Measurements from ENCODE around the gene CKB. TPM values are rescaled to one million over a fixed set of nuclear protein-coding genes. Genes with fewer than 3 reads are reported as not detected.

Gene CKB
- total RNA-seq, 2 donors from 2014 or later: 602 to 920 TPM

DNA sequence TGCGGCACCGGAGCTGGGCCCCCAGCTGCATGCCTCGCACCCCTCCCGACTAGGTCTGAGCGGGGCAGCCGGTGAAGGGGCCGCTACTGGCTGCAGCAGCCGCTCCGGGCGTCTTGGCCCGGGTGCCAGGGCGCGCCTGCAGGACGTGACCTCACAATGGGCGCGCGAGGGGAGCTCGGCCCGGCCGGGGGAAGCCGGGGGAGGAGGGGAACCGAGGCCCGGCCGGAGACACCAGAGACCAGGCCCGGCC, 39.5 kb upstream of the CKB start:
- TF ChIP-seq, protein P1, sequence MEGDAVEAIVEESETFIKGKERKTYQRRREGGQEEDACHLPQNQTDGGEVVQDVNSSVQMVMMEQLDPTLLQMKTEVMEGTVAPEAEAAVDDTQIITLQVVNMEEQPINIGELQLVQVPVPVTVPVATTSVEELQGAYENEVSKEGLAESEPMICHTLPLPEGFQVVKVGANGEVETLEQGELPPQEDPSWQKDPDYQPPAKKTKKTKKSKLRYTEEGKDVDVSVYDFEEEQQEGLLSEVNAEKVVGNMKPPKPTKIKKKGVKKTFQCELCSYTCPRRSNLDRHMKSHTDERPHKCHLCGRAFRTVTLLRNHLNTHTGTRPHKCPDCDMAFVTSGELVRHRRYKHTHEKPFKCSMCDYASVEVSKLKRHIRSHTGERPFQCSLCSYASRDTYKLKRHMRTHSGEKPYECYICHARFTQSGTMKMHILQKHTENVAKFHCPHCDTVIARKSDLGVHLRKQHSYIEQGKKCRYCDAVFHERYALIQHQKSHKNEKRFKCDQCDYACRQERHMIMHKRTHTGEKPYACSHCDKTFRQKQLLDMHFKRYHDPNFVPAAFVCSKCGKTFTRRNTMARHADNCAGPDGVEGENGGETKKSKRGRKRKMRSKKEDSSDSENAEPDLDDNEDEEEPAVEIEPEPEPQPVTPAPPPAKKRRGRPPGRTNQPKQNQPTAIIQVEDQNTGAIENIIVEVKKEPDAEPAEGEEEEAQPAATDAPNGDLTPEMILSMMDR (conservative IDR thresholded peaks at IDR 0.05): no peak
- peaks cover 14% of the 10 kb centered on the region for H3K4me1 Mint-ChIP-seq
- no peaks in the 10 kb centered on the region for H3K9me3 Mint-ChIP-seq
- no peaks in the 10 kb centered on the region for H3K4me1 ChIP-seq (ENCODE audit: control insufficient read depth, insufficient read depth, low read length)
- peak overlapping the region; percentile 90 for H3K9ac ChIP-seq (ENCODE audit: extremely low read depth, low read length, poor library complexity, severe bottlenecking)
- H3K4me3 ChIP-seq (ENCODE audit: low read length): peak overlapping the region; percentile 99
- H3K27ac Mint-ChIP-seq: peak overlapping the region; percentile 92
- 0% methylated on average over 19 to 25 of the region's 25 CpGs for WGBS, 2 experiments (ENCODE audit: insufficient coverage in 1 of 2, insufficient read length in 1 of 2)
- no peaks in the 10 kb centered on the region for H3K9me3 ChIP-seq (ENCODE audit: control insufficient read depth, low read length)
- peak overlapping the region; percentile 81 for H3K4me3 Mint-ChIP-seq
- peaks cover 29% of the 10 kb centered on the region for H3K36me3 Mint-ChIP-seq (ENCODE audit: low read depth)
- no peaks in the 10 kb centered on the region for H3K27me3 Mint-ChIP-seq (ENCODE audit: insufficient read depth)
- DNase-seq: no peak
- peak overlapping the region; percentile 96 for H3K27ac ChIP-seq (ENCODE audit: low read depth, low read length)
- no peaks in the 10 kb centered on the region for H3K27me3 ChIP-seq (ENCODE audit: control insufficient read depth, insufficient read depth, low read length, poor library complexity, severe bottlenecking)
- H3K36me3 ChIP-seq (ENCODE audit: control insufficient read depth, insufficient read depth, low read length): peaks cover 38% of the 10 kb centered on the region

DNA sequence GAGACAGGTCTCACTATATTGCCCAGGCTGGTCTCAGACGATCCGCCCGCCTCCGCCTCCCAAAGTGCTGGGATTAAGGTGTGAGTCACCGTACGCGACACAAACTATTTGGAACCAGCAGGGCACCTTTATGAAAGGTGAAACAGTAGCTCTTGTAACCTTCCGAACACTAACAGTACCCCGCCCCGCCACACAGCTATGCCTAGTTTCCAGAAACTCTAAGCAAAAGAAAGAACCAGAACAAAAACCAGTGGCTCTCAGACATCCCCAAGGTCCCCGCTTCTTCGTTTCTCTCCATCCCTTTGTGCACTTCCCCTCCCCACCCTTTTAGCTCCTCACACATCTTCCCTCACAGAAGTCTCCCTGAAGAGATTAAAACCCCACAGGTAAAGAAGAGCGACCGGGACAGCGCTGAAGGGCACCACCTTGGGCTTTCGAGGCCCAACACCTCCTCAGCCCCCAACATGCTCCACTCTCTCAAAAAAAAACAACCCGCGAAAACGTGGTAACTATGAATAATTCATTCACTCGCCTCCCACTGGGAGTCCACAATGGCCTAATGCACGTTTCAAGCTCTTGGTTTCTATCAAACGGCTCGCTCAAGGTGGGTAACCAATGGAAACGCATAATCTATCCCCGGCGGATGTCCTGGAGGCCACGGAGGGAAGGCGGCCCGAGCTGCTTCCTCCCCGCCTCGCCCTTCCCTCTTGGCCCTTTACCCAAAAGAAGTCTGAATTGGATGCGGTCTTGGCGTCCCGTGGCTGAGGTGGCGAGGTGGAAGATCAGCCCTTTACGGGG, 39.0 kb upstream of the CKB start:
- peak; percentile 78 for DNase-seq
- H3K27me3 Mint-ChIP-seq (ENCODE audit: insufficient read depth): no peaks in the 10 kb centered on the region

DNA sequence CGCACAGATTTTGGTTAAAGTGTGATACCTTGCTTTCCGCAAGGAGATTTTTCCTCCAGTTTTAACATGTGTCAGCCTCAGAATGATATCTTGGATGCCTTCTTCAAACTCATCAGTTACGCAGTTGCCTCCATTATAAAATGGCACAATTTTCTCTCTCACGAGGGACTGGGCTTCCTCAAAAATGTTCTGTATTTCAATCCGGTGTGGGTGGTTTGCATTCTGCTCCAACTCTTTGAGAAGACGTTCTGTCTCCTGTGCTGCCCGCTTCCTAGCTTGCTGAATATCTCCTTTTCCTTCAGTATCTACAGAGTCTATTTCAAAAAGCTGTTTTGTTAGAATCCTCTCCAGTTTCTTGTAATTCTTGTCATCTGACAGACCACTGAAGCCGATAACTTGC, 38.1 kb upstream of the CKB start:
- H3K36me3 ChIP-seq (ENCODE audit: control insufficient read depth, insufficient read depth, low read length): peaks cover 29% of the 10 kb centered on the region
- H3K27ac Mint-ChIP-seq: peak overlapping the region; percentile 38
- no peak for DNase-seq
- H3K4me1 ChIP-seq (ENCODE audit: control insufficient read depth, insufficient read depth, low read length): no peaks in the 10 kb centered on the region
- peaks cover 14% of the 10 kb centered on the region for H3K4me1 Mint-ChIP-seq
- no peaks in the 10 kb centered on the region for H3K9me3 ChIP-seq (ENCODE audit: control insufficient read depth, low read length)
- WGBS, 2 experiments (ENCODE audit: insufficient coverage in 1 of 2, insufficient read length in 1 of 2): 93 to 98% methylated on average over 8 of the region's 8 CpGs
- H3K27ac ChIP-seq (ENCODE audit: low read depth, low read length): no peak overlapping the region
- no peaks in the 10 kb centered on the region for H3K9me3 Mint-ChIP-seq
- TF ChIP-seq, protein P1 (conservative IDR thresholded peaks at IDR 0.05): no peak
- H3K4me3 ChIP-seq (ENCODE audit: low read length): peak overlapping the region; percentile 99
- H3K27me3 ChIP-seq (ENCODE audit: control insufficient read depth, insufficient read depth, low read length, poor library complexity, severe bottlenecking): no peaks in the 10 kb centered on the region
- H3K36me3 Mint-ChIP-seq (ENCODE audit: low read depth): peaks cover 27% of the 10 kb centered on the region
- H3K4me3 Mint-ChIP-seq: peak overlapping the region; percentile 81
- H3K27me3 Mint-ChIP-seq (ENCODE audit: insufficient read depth): no peaks in the 10 kb centered on the region
- peak overlapping the region; percentile 90 for H3K9ac ChIP-seq (ENCODE audit: extremely low read depth, low read length, poor library complexity, severe bottlenecking)

More for the DNA sequence above, 39.0 kb upstream of the CKB start:
- Mint-ChIP-seq H3K4me1 (peaks cover 14% of the 10 kb centered on the region), H3K36me3 (ENCODE audit: low read depth) (peaks cover 30% of the 10 kb centered on the region), H3K9me3 (no peaks in the 10 kb centered on the region), H3K4me3 (peak overlapping the region; percentile 81), H3K27ac (peak overlapping the region; percentile 92)
- Histone ChIP-seq H3K36me3 (ENCODE audit: control insufficient read depth, insufficient read depth, low read length) (peaks cover 36% of the 10 kb centered on the region), H3K4me1 (ENCODE audit: control insufficient read depth, insufficient read depth, low read length) (no peaks in the 10 kb centered on the region), H3K27me3 (ENCODE audit: control insufficient read depth, insufficient read depth, low read length, poor library complexity, severe bottlenecking) (no peaks in the 10 kb centered on the region), H3K4me3 (ENCODE audit: low read length) (peak overlapping the region; percentile 99), H3K9ac (ENCODE audit: extremely low read depth, low read length, poor library complexity, severe bottlenecking) (peak overlapping the region; percentile 90), H3K9me3 (ENCODE audit: control insufficient read depth, low read length) (no peaks in the 10 kb centered on the region), H3K27ac (ENCODE audit: low read depth, low read length) (peak overlapping the region; percentile 96)
- 4 to 6% methylated on average over 30 to 36 of the region's 36 CpGs for WGBS, 2 experiments (ENCODE audit: insufficient coverage in 1 of 2, insufficient read length in 1 of 2)
- TF ChIP-seq, protein P1 (conservative IDR thresholded peaks at IDR 0.05): no peak

All from endodermal cell (in vitro differentiated cells).